AG04449 (cell line): ENCODE results near the gene NAXE.
"Not testable (repeated sequence)": the region's sequence is repeated elsewhere in the genome, so short reads cannot be mapped to it uniquely, and the experiment has no call there.

Source experiments
- CTCF ChIA-PET: fragments of 350-600 bp; formaldehyde crosslinking; extraction: SDS; loops from one replicate; lab custom pipeline; 2021; ENCODE audit warnings: antibody characterized with exemption; lab: Yijun Ruan, JAX
- POLR2A ChIA-PET: fragments of 400-600, 350-600 bp; formaldehyde crosslinking; extraction: SDS; loops from one replicate; lab custom pipeline; 2020; ENCODE audit warnings: antibody characterized with exemption, inconsistent platforms; lab: Yijun Ruan, JAX
- DNase-seq: peaks from one replicate; pipeline ENCODE4 v3.0.0-alpha.2; 2010; ENCODE audit warnings: low read depth, low spot score
- H3K4me3 ChIP-seq: 2 replicates; pipeline ENCODE4 v1.5.1; 2011; ENCODE audit warnings: low read depth, mild to moderate bottlenecking, control low read depth, low read length
- TF ChIP-seq, protein P1 (sequence below): IDR thresholded peaks from one replicate; pipeline ENCODE4 v1.5.1; 2011; ENCODE audit warnings: mild to moderate bottlenecking, moderate library complexity, low read length, control low read depth, inconsistent platforms; ENCODE audit not compliant: insufficient read depth; ENCODE audit errors: missing control alignments

The NAXE gene

DNA sequence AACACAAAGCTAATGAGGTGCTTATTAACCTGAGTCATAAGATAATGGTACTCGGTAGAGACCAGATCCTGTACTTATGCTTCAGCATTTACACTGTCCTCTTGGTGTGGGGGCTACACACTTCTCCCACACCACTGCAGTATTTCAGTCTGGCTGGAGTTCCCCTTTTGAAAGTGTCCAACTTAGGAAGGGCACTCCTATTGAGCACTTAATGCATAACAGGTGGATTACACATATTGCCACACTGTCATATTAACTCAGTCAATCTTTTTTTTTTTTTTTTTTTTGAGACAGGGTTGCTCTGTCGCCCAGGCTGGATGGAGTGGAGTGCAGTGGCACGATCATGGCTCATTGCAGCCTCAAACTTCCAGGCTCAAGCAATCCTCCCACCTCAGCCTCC is 8.2 kb downstream of the NAXE start:
- TF ChIP-seq, protein P1, sequence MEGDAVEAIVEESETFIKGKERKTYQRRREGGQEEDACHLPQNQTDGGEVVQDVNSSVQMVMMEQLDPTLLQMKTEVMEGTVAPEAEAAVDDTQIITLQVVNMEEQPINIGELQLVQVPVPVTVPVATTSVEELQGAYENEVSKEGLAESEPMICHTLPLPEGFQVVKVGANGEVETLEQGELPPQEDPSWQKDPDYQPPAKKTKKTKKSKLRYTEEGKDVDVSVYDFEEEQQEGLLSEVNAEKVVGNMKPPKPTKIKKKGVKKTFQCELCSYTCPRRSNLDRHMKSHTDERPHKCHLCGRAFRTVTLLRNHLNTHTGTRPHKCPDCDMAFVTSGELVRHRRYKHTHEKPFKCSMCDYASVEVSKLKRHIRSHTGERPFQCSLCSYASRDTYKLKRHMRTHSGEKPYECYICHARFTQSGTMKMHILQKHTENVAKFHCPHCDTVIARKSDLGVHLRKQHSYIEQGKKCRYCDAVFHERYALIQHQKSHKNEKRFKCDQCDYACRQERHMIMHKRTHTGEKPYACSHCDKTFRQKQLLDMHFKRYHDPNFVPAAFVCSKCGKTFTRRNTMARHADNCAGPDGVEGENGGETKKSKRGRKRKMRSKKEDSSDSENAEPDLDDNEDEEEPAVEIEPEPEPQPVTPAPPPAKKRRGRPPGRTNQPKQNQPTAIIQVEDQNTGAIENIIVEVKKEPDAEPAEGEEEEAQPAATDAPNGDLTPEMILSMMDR = no peak
- H3K4me3 ChIP-seq = no peak overlapping the region
- ChIA-PET CTCF (interaction anchor here (0.7 to 6.4 kb wide), 9 partner anchors 9 to 154 kb away, joined by 3 to 25 read pairs (median 3); no protein-coding TSS in a partner anchor), POLR2A (interaction anchor here (1.2 kb wide), 1 partner anchor 8 kb away, joined by 6 read pairs; the partner anchor contains the start of gene NAXE)
- no peak for DNase-seq

DNA sequence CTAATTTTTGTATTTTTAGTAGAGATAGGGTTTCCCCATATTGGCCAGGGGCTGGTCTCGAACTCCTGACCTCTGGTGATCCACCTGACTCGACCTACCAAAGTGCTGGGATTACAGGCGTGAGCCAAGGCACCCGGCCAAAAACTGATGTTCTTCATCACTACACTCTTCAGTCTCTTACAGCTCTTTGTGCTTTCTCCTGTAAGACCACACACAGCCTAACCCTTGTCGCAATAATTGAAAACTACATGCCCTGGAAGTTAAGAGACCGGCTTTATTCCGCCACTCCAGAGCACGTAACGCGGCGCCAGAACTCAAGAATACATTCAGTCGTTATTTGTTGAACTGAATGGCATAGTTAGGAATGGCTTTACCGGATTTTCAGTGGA is 9.2 kb downstream of the NAXE start:
- POLR2A ChIA-PET = interaction anchor here (1.2 kb wide), 1 partner anchor 9 kb away, joined by 6 read pairs; the partner anchor contains the start of gene NAXE
- TF ChIP-seq, protein P1 = no peak
- CTCF ChIA-PET = interaction anchor here (0.6 to 6.4 kb wide), 11 partner anchors 8 to 215 kb away, joined by 3 to 51 read pairs (median 3); partner anchors contain the start of gene NAXE
- DNase-seq = no peak
- peak overlapping the region; percentile 89 for H3K4me3 ChIP-seq

DNA sequence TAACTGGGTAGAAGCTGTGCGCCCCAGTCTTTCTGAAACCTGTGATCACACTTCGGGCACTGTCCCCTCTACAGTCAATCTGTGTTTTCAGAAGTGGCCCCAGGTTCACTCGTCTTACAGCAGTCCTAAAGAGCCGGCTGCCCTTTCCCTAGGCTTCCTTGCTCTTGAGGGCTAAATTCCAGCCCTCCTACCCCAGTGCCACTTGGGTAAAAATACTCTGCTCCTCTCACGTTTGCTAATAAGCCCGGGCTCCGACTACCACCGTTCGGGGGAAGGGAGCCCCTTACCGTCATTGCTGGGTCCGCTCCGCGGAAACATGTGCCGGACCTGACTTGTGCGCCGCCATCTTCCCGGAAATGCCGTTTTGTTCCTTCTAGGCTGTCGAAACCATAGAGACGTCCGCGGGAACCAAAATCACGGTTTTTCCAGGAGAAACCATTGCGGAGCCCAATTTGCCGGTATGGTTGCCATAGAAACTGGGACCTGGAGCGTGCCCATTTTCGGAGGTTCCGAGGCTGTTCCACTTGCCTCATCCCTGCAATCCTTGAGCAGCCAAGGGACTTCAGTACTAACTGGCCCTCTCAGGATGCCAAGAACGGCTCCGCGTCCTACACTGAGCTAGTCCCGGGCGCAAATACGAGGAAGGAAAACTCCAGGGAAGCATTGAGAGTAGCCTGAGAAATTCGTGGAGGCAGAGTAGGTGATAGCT is 9.7 kb downstream of the NAXE start, which contains the start of gene GPATCH4:
TSS of gene GPATCH4 (minus strand) at position 358 of the 709 bp plus-strand sequence.
- TF ChIP-seq, protein P1 = no peak
- POLR2A ChIA-PET = interaction anchor here (1.1 to 1.2 kb wide), 2 partner anchors 10 kb away, joined by 4 to 6 read pairs; partner anchors contain the start of gene NAXE
- DNase-seq = peak; percentile 53
- CTCF ChIA-PET = interaction anchor here (0.6 to 6.4 kb wide), 13 partner anchors 9 to 215 kb away, joined by 3 to 51 read pairs (median 3); partner anchors contain the start of gene NAXE
- H3K4me3 ChIP-seq = peak within 1 kb of the TSS; percentile 89

DNA sequence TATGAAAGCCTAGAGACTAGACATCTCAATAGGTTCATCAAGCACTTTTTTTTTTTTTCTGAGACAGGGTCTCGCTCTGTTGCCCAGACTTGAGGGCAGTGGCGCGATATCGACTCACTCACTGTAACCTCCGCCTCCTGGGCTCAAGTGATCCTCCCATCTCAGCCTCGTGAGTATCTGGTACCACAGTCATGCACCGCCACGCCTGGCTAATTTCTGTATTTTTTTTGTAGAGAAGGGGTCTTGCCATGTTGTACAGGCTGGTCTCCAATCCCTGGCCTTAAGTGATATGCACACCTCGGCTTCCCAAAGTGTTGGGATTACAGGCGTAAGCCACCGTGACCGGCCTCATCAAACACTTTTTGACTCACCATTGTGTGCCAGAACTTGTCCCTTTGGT is 10.3 kb downstream of the NAXE start:
- H3K4me3 ChIP-seq = peak overlapping the region; percentile 89
- TF ChIP-seq, protein P1 = no peak
- CTCF ChIA-PET = interaction anchor here (0.6 to 6.4 kb wide), 12 partner anchors 9 to 217 kb away, joined by 3 to 51 read pairs (median 4); partner anchors contain the start of gene NAXE
- DNase-seq = no peak
- POLR2A ChIA-PET = interaction anchor here (1.1 kb wide), 1 partner anchor 11 kb away, joined by 4 read pairs; the partner anchor contains the start of gene NAXE

DNA sequence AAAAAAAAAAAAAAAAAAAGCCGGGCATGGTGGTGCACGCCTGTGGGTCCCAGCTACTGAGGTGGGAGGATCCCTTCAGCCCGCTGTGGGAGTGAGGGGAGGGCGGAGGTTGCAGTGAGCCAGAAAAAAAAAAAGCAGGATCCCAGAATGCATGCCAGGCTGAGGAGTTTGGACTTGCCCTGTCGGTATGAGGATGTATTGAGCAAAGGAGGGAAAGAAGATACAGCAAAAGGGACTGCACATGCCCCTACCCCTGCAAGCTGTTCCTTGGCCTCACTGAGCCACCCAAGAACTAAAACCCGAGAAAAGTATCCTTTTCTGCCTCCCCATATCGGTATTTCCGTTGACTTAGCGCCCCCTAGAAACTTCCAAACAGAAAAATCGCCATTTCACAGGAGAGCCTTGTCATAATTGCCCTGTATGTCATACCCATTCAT is 11.0 kb downstream of the NAXE start:
- H3K4me3 ChIP-seq = no peak overlapping the region
- no peak for DNase-seq
- TF ChIP-seq, protein P1 = no peak
- ChIA-PET CTCF (interaction anchor here (0.9 to 6.4 kb wide), 9 partner anchors 10 to 218 kb away, joined by 3 to 51 read pairs (median 4); partner anchors contain the start of gene NAXE), POLR2A (no interaction called here)

DNA sequence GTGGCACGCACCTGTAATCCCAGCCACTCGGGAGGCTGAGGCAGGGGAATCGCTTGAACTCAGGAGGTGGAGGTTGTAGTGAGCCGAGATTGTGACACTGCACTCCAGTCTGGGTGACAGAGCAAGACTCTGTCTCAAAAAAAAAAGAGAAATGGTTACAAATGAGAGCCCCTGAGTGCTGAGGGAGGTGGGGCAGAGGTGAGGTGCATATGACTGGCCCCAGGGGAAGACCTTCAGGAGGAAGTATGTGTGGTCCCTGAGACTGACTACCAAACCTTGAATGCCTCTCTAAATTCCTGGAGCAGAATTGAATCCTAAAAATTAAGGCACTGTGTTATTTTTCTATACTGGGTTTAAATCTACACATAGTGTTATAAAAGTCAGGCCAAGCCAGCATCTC is 15.8 kb downstream of the NAXE start:
- CTCF ChIA-PET, POLR2A ChIA-PET, DNase-seq, H3K4me3 ChIP-seq: not testable (repeated sequence)
